ENCODE data around the gene SLC37A1. TPM values are rescaled to one million over a fixed set of nuclear protein-coding genes. Genes with fewer than 3 reads are reported as not detected.

The SLC37A1 gene
- total and polyA plus RNA-seq, 9 of the 15 experiments (the other 6 are each of a cell fraction or from before 2014, with no cell fraction given) = 0.06 to 3.4 (median 0.40) TPM

DNA sequence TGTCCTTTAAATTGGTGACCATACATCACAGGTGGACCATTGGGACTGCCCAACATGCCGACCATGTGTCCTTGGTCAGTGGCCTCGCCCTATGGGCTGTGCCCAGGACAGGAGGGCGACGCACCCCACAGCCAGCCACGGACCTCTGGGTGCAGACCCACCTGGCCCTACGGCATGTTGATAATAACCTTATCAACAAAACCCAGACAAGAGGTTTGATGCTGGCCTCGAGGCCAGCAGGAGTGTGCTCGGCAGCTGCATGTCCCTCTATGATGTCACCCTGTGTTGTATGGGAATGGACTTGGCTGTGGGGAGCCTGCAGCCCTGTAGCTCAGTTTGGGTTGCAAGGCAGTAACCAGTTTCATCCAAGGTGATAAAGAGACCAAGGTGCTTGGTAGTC, 32.1 kb downstream of the SLC37A1 start (continued):
- peak; percentile 48; the same call in 1 of the 2 replicates for TF ChIP-seq MTA2 (IDR thresholded peaks at IDR 0.05; ENCODE audit: low read depth)
- TF ChIP-seq CXXC5 (CRISPR knock-in tag; IDR thresholded peaks at IDR 0.05) = peak; percentile 76
- no peak for TF ChIP-seq HDGF (IDR thresholded peaks at IDR 0.05)
- peak; percentile 69; the same call in 1 of the 2 replicates for TF ChIP-seq ZBTB34 (CRISPR knock-in tag; IDR thresholded peaks at IDR 0.05)
- no peak for TF ChIP-seq ZNF318 (IDR thresholded peaks at IDR 0.05; ENCODE audit: borderline replicate concordance in 1 of 2, low read depth in 1 of 2)
- peak; percentile 53 for TF ChIP-seq SMAD1 (IDR thresholded peaks at IDR 0.05; ENCODE audit: low read depth, low read length, partially characterized antibody)
- TF ChIP-seq, protein P1, sequence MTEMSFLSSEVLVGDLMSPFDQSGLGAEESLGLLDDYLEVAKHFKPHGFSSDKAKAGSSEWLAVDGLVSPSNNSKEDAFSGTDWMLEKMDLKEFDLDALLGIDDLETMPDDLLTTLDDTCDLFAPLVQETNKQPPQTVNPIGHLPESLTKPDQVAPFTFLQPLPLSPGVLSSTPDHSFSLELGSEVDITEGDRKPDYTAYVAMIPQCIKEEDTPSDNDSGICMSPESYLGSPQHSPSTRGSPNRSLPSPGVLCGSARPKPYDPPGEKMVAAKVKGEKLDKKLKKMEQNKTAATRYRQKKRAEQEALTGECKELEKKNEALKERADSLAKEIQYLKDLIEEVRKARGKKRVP (CRISPR knock-in tag; IDR thresholded peaks at IDR 0.05) = peak; percentile 68
- TF ChIP-seq SOX6 (IDR thresholded peaks at IDR 0.05) = peak; percentile 26; the same call in 1 of the 2 replicates
- peak; percentile 45; the same call in 1 of the 2 replicates for TF ChIP-seq GABPB1 (CRISPR knock-in tag; IDR thresholded peaks at IDR 0.05)
- TF ChIP-seq LEF1 (IDR thresholded peaks at IDR 0.05) = no peak
- TF ChIP-seq JUND (IDR thresholded peaks at IDR 0.05; ENCODE audit: borderline replicate concordance, low read depth, low read length) = peak; percentile 75
- peak; percentile 82; the same call in 1 of the 3 replicates for TF ChIP-seq JUND (tag; IDR thresholded peaks at IDR 0.05; ENCODE audit: borderline replicate concordance, low read depth, low read length)
- peak; percentile 38; the same call in 1 of the 2 replicates for TF ChIP-seq PML (IDR thresholded peaks at IDR 0.05; ENCODE audit: low read length)
- peak; percentile 57; the same call in 1 of the 2 replicates for TF ChIP-seq TCF15 (CRISPR knock-in tag; IDR thresholded peaks at IDR 0.05)

All from K562 (cell line).